HG02981 (cell line): ENCODE results near the gene MAD1L1.
"Not testable (repeated sequence)": the region's sequence is repeated elsewhere in the genome, so short reads cannot be mapped to it uniquely, and the experiment has no call there.

Experiments used
- ATAC-seq: cut with Tn5 transposase; IDR thresholded peaks from one replicate; pipeline ENCODE4 v1.9.1; 2021; ENCODE audit warnings: mild to moderate bottlenecking, moderate library complexity; ENCODE audit not compliant: unreplicated experiment

Gene MAD1L1

GRCh38 chr7:1860881-1861798, 371.6 kb downstream of the MAD1L1 start:
- ATAC-seq, result not testable (repeated sequence)

- ATAC-seq, result no peak
Measured at GRCh38 chr7:1859266-1860035, 373.3 kb downstream of the MAD1L1 start.

- no peak for ATAC-seq
Measured at GRCh38 chr7:1858435-1859265, 374.1 kb downstream of the MAD1L1 start.

- no peak for ATAC-seq
Measured at GRCh38 chr7:1857487-1858421, 375.0 kb downstream of the MAD1L1 start.

GRCh38 chr7:1856888-1857441, 375.8 kb downstream of the MAD1L1 start:
- no peak for ATAC-seq

GRCh38 chr7:1856161-1856887, 376.4 kb downstream of the MAD1L1 start:
- no peak for ATAC-seq

- ATAC-seq, result no peak
Measured at GRCh38 chr7:1855725-1856160, 377.0 kb downstream of the MAD1L1 start.

- ATAC-seq, result no peak
Measured at GRCh38 chr7:1854866-1855724, 377.6 kb downstream of the MAD1L1 start.

- ATAC-seq, result no peak
Measured at GRCh38 chr7:1853986-1854865, 378.5 kb downstream of the MAD1L1 start.

- no peak for ATAC-seq
Measured at GRCh38 chr7:1853431-1853985, 379.2 kb downstream of the MAD1L1 start.

- ATAC-seq, result no peak
Measured at GRCh38 chr7:1852517-1853430, 380.0 kb downstream of the MAD1L1 start.

- no peak for ATAC-seq
Measured at GRCh38 chr7:1851721-1852516, 380.8 kb downstream of the MAD1L1 start.

GRCh38 chr7:1850976-1851571, 381.7 kb downstream of the MAD1L1 start:
- ATAC-seq, result no peak
